NOMO-1 treated with DMSO at 0.1 percent for 48 hours (cell line): ENCODE data around the gene MAP2.
"Not testable (repeated sequence)": the region's sequence is repeated elsewhere in the genome, so short reads cannot be mapped to it uniquely, and the experiment has no call there.

Experiments used
- DNase-seq: peaks from one replicate; lab custom pipeline; 2025; ENCODE audit not compliant: unreplicated experiment; lab: John Stamatoyannopoulos, UW

Gene MAP2

DNA sequence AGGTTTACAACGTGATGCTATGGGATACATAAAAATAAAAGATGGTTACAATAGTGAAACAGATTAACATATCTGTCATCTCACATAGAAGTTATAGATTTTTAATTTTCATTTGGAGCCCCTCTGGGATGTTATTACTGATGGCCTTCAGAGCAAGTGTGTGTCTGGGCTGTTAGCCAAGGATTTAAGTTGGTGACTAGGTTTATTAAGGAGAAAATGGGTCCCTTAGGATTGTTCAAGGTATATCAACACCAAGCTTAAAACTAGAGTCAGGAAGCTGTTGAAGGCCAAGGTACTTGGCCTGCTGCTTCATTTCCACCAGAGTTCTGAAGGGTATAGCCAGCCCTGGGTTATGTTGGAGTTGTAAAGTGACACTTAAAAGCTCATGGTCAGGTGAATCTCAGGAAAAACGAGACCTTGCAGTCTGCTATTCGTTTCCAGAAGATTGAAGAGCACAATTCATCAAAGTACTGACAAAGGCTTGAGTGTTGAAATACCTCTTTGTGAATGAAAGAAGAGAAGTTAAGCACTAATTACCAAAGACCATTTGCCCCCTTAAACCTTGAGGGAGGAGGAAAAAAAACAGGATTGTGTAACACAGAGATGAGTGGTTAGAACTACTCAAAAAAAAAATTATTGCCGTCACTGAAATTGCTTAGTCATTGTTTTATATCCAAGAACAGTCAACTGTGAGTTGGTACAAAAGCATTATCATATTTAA lies 48.4 kb downstream of the MAP2 start:
- DNase-seq, result peak; percentile 94

- peak; percentile 78 for DNase-seq
These were observed 49.0 kb downstream of the MAP2 start for GRCh38 chr2:209472871-209473270.

- DNase-seq, result peak; percentile 74
These were observed 50.1 kb downstream of the MAP2 start for GRCh38 chr2:209473930-209474419.

DNA sequence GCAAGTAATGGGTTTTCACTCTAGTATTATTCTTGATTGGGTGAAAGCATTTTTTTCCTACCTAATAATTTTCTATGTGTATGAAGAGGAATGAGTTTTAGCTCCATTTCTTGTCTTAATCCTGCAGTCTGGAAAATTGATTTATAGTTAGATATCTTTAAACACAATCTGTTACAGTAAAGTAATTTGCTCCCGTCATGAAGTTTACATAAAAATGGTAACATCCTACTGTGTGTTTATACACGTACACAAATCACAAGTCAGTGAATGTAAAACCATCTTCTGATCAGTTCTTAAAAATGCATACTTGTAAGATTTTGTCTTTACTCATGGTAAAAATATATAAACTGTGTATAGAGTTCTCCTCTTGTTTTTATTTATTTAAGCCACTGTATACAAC lies 51.1 kb downstream of the MAP2 start:
- DNase-seq, result no peak

- no peak for DNase-seq
These were observed 52.7 kb downstream of the MAP2 start for GRCh38 chr2:209476367-209477208.

DNA sequence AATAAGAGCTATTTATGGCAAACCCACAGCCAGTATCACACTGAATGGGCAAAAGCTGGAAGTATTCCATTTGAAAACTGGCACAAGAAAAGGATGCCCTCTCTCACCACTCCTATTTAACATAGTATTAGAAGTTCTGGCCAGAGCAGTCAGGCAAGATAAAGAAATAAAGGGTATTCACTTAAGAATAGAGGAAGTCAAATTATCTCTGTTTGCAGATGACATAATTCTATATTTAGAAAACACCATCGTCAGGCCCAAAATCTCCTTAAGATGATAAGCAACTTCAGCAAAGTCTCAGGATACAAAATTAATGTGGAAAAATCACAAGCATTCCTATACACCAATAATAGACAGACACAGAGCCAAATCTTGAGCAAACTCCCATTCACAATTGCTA lies 68.4 kb downstream of the MAP2 start:
- not testable (repeated sequence) for DNase-seq

DNA sequence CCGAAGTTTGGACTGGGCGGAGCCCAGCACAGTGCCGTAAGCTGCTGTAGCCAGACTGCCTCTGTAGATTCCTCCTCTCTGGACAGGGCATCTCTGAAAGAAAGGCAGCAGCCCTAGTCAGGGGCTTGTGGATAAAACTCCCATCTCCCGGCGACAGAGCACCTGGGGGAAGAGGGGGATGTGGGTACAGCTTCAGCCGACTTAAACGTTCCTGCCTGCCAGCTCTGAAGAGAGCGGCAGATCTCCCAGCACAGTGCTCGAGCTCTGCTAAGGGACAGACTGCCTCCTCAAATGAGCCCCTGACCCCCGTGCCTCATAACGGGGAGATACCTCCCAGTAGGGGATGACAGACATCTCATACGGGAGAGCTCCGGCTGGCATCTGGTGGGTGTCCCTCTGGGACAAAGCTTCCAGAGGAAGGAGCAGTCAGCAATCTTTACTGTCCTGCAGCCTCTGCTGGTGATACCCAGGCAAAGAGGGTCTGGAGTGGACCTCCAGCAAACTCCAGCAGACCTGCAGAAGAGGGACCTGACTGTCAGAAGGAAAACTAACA lies 71.3 kb downstream of the MAP2 start:
- DNase-seq, result not testable (repeated sequence)

GRCh38 chr2:209495855-209496585 lies 72.2 kb downstream of the MAP2 start:
- no peak for DNase-seq

- no peak for DNase-seq
These were observed 72.7 kb downstream of the MAP2 start for GRCh38 chr2:209496586-209496982.

- no peak for DNase-seq
These were observed 74.8 kb downstream of the MAP2 start for GRCh38 chr2:209498614-209499013.

GRCh38 chr2:209499069-209499468 lies 75.2 kb downstream of the MAP2 start:
- peak; percentile 40 for DNase-seq

- no peak for DNase-seq
These were observed 77.7 kb downstream of the MAP2 start for GRCh38 chr2:209501579-209501978.

DNA sequence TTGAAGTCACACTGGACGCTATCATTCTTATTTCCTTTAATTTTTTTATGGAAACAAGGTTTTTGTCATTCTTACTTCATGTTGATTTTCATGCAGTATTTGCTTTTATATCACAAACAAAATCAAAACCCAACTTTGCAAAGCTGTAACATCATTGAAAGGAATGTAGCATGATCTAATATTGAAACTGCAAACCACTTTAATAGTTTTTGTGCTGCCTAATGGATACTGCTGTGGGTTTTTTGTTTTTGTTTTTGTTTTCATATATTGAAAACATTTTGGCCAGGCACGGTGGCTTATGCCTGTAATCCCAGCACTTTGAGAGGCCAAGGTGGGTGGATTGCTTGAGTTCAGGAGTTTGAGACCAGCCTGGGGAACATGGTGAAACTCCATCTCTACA lies 81.6 kb downstream of the MAP2 start:
- DNase-seq, result no peak

DNA sequence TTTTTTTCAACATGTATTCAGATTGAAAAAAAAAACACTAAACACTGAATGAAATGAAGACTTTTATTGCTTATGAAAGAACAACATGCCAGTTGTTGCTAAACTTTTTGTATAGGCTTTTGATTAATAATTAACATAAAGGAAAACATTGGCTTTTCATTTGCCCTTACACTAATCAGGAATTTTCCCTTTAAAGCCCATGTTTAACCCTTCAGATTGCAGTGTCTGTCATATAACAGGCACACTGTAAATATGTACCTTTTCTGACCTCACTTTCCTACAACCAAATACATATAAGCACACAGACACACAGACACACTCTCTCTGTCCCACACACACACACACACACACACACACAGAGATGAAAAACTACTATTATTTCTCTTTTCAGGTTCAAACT lies 84.4 kb downstream of the MAP2 start:
- no peak for DNase-seq

DNA sequence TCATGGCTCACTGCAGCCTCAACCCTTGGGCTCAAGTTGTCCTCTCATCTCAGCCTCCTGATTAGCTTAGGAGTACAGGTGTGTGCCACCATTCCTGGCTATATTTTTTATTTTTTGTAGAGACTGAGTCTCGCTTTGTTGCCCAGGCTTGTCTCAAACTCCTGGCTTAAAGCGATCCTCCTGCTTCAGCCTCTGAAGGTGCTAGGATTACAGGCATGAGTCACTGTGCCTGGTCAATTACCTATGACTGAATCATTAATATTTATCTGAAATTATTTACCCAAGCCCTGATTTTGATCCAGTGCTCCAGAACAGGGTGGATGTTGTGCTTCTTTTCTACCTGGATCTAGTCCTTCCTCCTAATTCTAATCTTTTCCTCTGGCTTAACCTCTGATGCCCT lies 87.8 kb downstream of the MAP2 start:
- no peak for DNase-seq

DNA sequence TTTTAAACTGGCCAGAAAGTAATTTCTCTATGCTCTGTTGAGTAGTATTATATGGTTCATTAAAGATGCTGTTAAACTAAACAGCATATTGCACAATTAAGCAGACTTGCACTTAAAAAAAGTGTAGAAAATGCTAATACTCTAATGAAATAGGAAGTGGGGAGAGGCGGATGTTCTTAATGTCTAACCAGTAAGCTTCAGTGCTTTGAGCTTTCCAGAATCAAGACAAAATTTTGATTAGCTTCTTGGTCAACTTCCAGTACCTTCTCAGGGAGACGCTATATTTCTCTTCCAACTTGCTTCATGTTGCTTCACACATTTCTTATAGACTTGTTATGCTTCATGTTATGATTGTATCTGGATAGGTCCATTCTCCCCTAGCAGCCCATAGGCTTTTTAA lies 89.1 kb downstream of the MAP2 start:
- no peak for DNase-seq

GRCh38 chr2:209517436-209517835 lies 93.6 kb downstream of the MAP2 start:
- DNase-seq, result no peak

DNA sequence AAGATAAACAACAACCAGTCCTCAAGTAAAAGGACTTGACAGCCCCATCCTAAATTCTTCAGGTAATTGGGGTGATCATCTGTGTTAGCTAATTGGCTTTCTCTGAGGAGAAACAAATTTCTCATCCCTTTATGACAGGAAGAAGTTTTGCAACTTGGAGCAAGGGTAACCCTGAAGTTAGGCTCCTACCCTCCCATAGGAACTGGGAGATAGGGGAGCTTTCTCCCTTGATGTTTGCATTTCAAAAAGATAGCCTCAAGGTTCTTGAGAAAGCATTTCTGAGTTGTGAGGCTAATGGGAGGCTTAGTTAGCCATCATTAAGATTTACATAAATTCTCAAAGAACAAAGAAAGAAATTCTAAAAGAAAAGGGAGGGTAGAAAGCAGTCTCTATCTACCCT lies 95.4 kb downstream of the MAP2 start:
- DNase-seq, result no peak

GRCh38 chr2:209519906-209520305 lies 96.1 kb downstream of the MAP2 start:
- DNase-seq, result no peak

- no peak for DNase-seq
These were observed 99.3 kb downstream of the MAP2 start for GRCh38 chr2:209523041-209523740.

GRCh38 chr2:209523867-209524266 lies 100.0 kb downstream of the MAP2 start:
- no peak for DNase-seq
